ENCODE measurements around the gene TMEM59. TPM values are rescaled to one million over a fixed set of nuclear protein-coding genes. Genes with fewer than 3 reads are reported as not detected.

TMEM59 gene
- polyA plus RNA-seq, 1 donor (not counting 4 experiments of a cell fraction or from before 2014, with no cell fraction given): 342 TPM

GRCh38 chr1:53982763-53983104 lies 70.3 kb downstream of the TMEM59 start:
- DNase-seq (ENCODE audit: low read depth, low spot score) (no peak), FAIRE-seq (no peak)
- dilution Hi-C loops (cut with MboI; ENCODE audit: extremely low pct_ligation_motif_present, low sequenced_read_pairs): no loop called here
- Histone ChIP-seq H3K4me3 (ENCODE audit: control insufficient read depth in 2 of 3, extremely low read depth in 1 of 3, insufficient read depth in 2 of 3, low read depth in 1 of 3, low read length in 3 of 3) (peak overlapping the region in 1 of 3 experiments; percentile 55), H3K27ac (ENCODE audit: control insufficient read depth, insufficient read depth, low read length) (no peak overlapping the region), H3K79me2 (ENCODE audit: control insufficient read depth, insufficient read depth, low read length) (no peaks in the 10 kb centered on the region), H3K9me1 (ENCODE audit: control insufficient read depth, extremely low read depth, insufficient read depth, low read length) (no peaks in the 10 kb centered on the region), H3K4me2 (ENCODE audit: control insufficient read depth, extremely low read depth, insufficient read depth, low read depth, low read length) (peak overlapping the region; percentile 76), H3K4me1 (ENCODE audit: control insufficient read depth, extremely low read depth, insufficient read depth, low read length) (peaks cover 8% of the 10 kb centered on the region), H3K27me3 (ENCODE audit: control insufficient read depth, extremely low read depth, insufficient read depth, low read length) (no peaks in the 10 kb centered on the region), H3K9me3 (ENCODE audit: control insufficient read depth, low read depth, low read length) (no peaks in the 10 kb centered on the region), H3K36me3 (ENCODE audit: control insufficient read depth in 2 of 2, extremely low read depth in 1 of 2, insufficient read depth in 2 of 2, low read length in 2 of 2) (no peaks in the 10 kb centered on the region), H4K20me1 (ENCODE audit: control insufficient read depth, extremely low read depth, insufficient read depth, low read length) (no peaks in the 10 kb centered on the region), H3K9ac (ENCODE audit: control insufficient read depth, extremely low read depth, insufficient read depth, low read length) (peak overlapping the region; percentile 42), H2AFZ (ENCODE audit: control insufficient read depth, low read length) (peak overlapping the region; percentile 94)
- no peak for TF ChIP-seq CTCF (optimal IDR thresholded peaks at IDR 0.05 in 1 of 3, IDR thresholded peaks at IDR 0.05 in 1 of 3, conservative IDR thresholded peaks at IDR 0.05 in 1 of 3; ENCODE audit: extremely low read depth in 1 of 3, insufficient read depth in 2 of 3, low read length in 3 of 3)
- no peak for TF ChIP-seq EZH2 (IDR thresholded peaks at IDR 0.05; ENCODE audit: low read length)

- no peaks in the 10 kb centered on the region for H4K20me1 ChIP-seq (ENCODE audit: control insufficient read depth, extremely low read depth, insufficient read depth, low read length)
- no peaks in the 10 kb centered on the region for H3K9me3 ChIP-seq (ENCODE audit: control insufficient read depth, low read depth, low read length)
- peak overlapping the region; percentile 76 for H3K4me2 ChIP-seq (ENCODE audit: control insufficient read depth, extremely low read depth, insufficient read depth, low read depth, low read length)
- peaks cover 8% of the 10 kb centered on the region for H3K4me1 ChIP-seq (ENCODE audit: control insufficient read depth, extremely low read depth, insufficient read depth, low read length)
- H3K36me3 ChIP-seq (ENCODE audit: control insufficient read depth in 2 of 2, extremely low read depth in 1 of 2, insufficient read depth in 2 of 2, low read length in 2 of 2): no peaks in the 10 kb centered on the region
- FAIRE-seq (peak; percentile 34), DNase-seq (ENCODE audit: low read depth, low spot score) (no peak)
- H3K9ac ChIP-seq (ENCODE audit: control insufficient read depth, extremely low read depth, insufficient read depth, low read length): peak overlapping the region; percentile 42
- no peak overlapping the region for H3K27ac ChIP-seq (ENCODE audit: control insufficient read depth, insufficient read depth, low read length)
- peak overlapping the region in 1 of 3 experiments; percentile 55 for H3K4me3 ChIP-seq (ENCODE audit: control insufficient read depth in 2 of 3, extremely low read depth in 1 of 3, insufficient read depth in 2 of 3, low read depth in 1 of 3, low read length in 3 of 3)
- no peaks in the 10 kb centered on the region for H3K9me1 ChIP-seq (ENCODE audit: control insufficient read depth, extremely low read depth, insufficient read depth, low read length)
- no peak for TF ChIP-seq CTCF (optimal IDR thresholded peaks at IDR 0.05 in 1 of 3, IDR thresholded peaks at IDR 0.05 in 1 of 3, conservative IDR thresholded peaks at IDR 0.05 in 1 of 3; ENCODE audit: extremely low read depth in 1 of 3, insufficient read depth in 2 of 3, low read length in 3 of 3)
- TF ChIP-seq EZH2 (IDR thresholded peaks at IDR 0.05; ENCODE audit: low read length): no peak
- H2AFZ ChIP-seq (ENCODE audit: control insufficient read depth, low read length): peak overlapping the region; percentile 94
- dilution Hi-C loops (cut with MboI; ENCODE audit: extremely low pct_ligation_motif_present, low sequenced_read_pairs): no loop called here
- H3K27me3 ChIP-seq (ENCODE audit: control insufficient read depth, extremely low read depth, insufficient read depth, low read length): no peaks in the 10 kb centered on the region
- H3K79me2 ChIP-seq (ENCODE audit: control insufficient read depth, insufficient read depth, low read length): no peaks in the 10 kb centered on the region
These were observed 70.8 kb downstream of the TMEM59 start for GRCh38 chr1:53982034-53982762.

Data from keratinocyte (primary cell).